Measurements from ENCODE around the gene PUM2. TPM values are rescaled to one million over a fixed set of nuclear protein-coding genes. Genes with fewer than 3 reads are reported as not detected.

PUM2 gene
- total RNA-seq, 2 experiments from 2014 or later, result 78.4 to 112 TPM

GRCh38 chr2:20215183-20216040 is 135.2 kb downstream of the PUM2 start:
- Mint-ChIP-seq H3K4me1 (no peaks in the 10 kb centered on the region), H3K4me3 (no peak overlapping the region), H3K27me3 (peaks cover 7% of the 10 kb centered on the region), H3K36me3 (ENCODE audit: low read depth) (no peaks in the 10 kb centered on the region), H3K9me3 (ENCODE audit: low read depth) (no peaks in the 10 kb centered on the region), H3K27ac (no peak overlapping the region)
- ChIA-PET CTCF (interaction anchor here (0.6 kb wide), 1 partner anchor 147 kb away, joined by 3 read pairs; no protein-coding TSS in a partner anchor), POLR2A (no interaction called here)
- intact Hi-C loops (cut with DNase I, micrococcal nuclease), result no loop called here
- DNase-seq, result no peak
- ATAC-seq, result no peak

GRCh38 chr2:20214566-20215182 is 136.0 kb downstream of the PUM2 start:
- intact Hi-C loops (cut with DNase I, micrococcal nuclease), result no loop called here
- CTCF ChIA-PET, result no interaction called here

GRCh38 chr2:20213651-20214565 is 136.7 kb downstream of the PUM2 start:
- Mint-ChIP-seq H3K36me3 (ENCODE audit: low read depth) (no peaks in the 10 kb centered on the region), H3K27ac (no peak overlapping the region), H3K27me3 (peaks cover 4% of the 10 kb centered on the region), H3K4me1 (no peaks in the 10 kb centered on the region), H3K4me3 (no peak overlapping the region), H3K9me3 (ENCODE audit: low read depth) (no peaks in the 10 kb centered on the region)
- ChIA-PET POLR2A (no interaction called here), CTCF (no interaction called here)
- intact Hi-C loops (cut with DNase I, micrococcal nuclease), result no loop called here
- DNase-seq (no peak), ATAC-seq (no peak)

More at GRCh38 chr2:20214566-20215182, 136.0 kb downstream of the PUM2 start:
- H3K27ac Mint-ChIP-seq, result no peak overlapping the region
- POLR2A ChIA-PET, result no interaction called here
- DNase-seq (no peak), ATAC-seq (no peak)
- H3K36me3 Mint-ChIP-seq (ENCODE audit: low read depth), result no peaks in the 10 kb centered on the region
- H3K27me3 Mint-ChIP-seq, result peaks cover 4% of the 10 kb centered on the region
- no peaks in the 10 kb centered on the region for H3K9me3 Mint-ChIP-seq (ENCODE audit: low read depth)
- H3K4me1 Mint-ChIP-seq, result no peaks in the 10 kb centered on the region
- no peak overlapping the region for H3K4me3 Mint-ChIP-seq

- ChIA-PET POLR2A (no interaction called here), CTCF (no interaction called here)
- Mint-ChIP-seq H3K4me1 (no peaks in the 10 kb centered on the region), H3K27ac (no peak overlapping the region), H3K27me3 (no peaks in the 10 kb centered on the region), H3K9me3 (ENCODE audit: low read depth) (no peaks in the 10 kb centered on the region), H3K36me3 (ENCODE audit: low read depth) (no peaks in the 10 kb centered on the region), H3K4me3 (no peak overlapping the region)
- DNase-seq (no peak), ATAC-seq (no peak)
- intact Hi-C loops (cut with DNase I, micrococcal nuclease), result no loop called here
Observed at GRCh38 chr2:20212871-20213503, 137.7 kb downstream of the PUM2 start.

- no peak for DNase-seq
- H3K4me3 Mint-ChIP-seq, result no peak overlapping the region
Observed at GRCh38 chr2:20212459-20212870, 138.2 kb downstream of the PUM2 start.

GRCh38 chr2:20211860-20212458 is 138.7 kb downstream of the PUM2 start:
- DNase-seq, result no peak
- no peaks in the 10 kb centered on the region for H3K27me3 Mint-ChIP-seq
- no peak overlapping the region for H3K27ac Mint-ChIP-seq
- ChIA-PET CTCF (no interaction called here), POLR2A (no interaction called here)
- no peak for ATAC-seq
- no peak overlapping the region for H3K4me3 Mint-ChIP-seq
- H3K36me3 Mint-ChIP-seq (ENCODE audit: low read depth), result no peaks in the 10 kb centered on the region
- intact Hi-C loops (cut with DNase I, micrococcal nuclease), result no loop called here
- no peaks in the 10 kb centered on the region for H3K9me3 Mint-ChIP-seq (ENCODE audit: low read depth)
- H3K4me1 Mint-ChIP-seq, result no peaks in the 10 kb centered on the region

More at GRCh38 chr2:20212459-20212870, 138.2 kb downstream of the PUM2 start:
- intact Hi-C loops (cut with DNase I, micrococcal nuclease), result no loop called here
- H3K27ac Mint-ChIP-seq, result no peak overlapping the region
- no peak for ATAC-seq
- no peaks in the 10 kb centered on the region for H3K27me3 Mint-ChIP-seq
- POLR2A ChIA-PET, result no interaction called here
- CTCF ChIA-PET, result no interaction called here
- H3K4me1 Mint-ChIP-seq, result no peaks in the 10 kb centered on the region
- H3K36me3 Mint-ChIP-seq (ENCODE audit: low read depth), result no peaks in the 10 kb centered on the region
- no peaks in the 10 kb centered on the region for H3K9me3 Mint-ChIP-seq (ENCODE audit: low read depth)

- Mint-ChIP-seq H3K9me3 (ENCODE audit: low read depth) (no peaks in the 10 kb centered on the region), H3K4me3 (no peak overlapping the region), H3K27me3 (no peaks in the 10 kb centered on the region), H3K4me1 (no peaks in the 10 kb centered on the region), H3K36me3 (ENCODE audit: low read depth) (no peaks in the 10 kb centered on the region), H3K27ac (no peak overlapping the region)
- ATAC-seq (no peak), DNase-seq (no peak)
- intact Hi-C loops (cut with DNase I, micrococcal nuclease), result no loop called here
- POLR2A ChIA-PET, result no interaction called here
- CTCF ChIA-PET, result no interaction called here
Observed at GRCh38 chr2:20211420-20211819, 139.2 kb downstream of the PUM2 start.

GRCh38 chr2:20210462-20210861 is 140.2 kb downstream of the PUM2 start:
- H3K9me3 Mint-ChIP-seq (ENCODE audit: low read depth), result no peaks in the 10 kb centered on the region
- ChIA-PET CTCF (interaction anchor here (0.6 kb wide), 1 partner anchor 77 kb away, joined by 3 read pairs; no protein-coding TSS in a partner anchor), POLR2A (no interaction called here)
- H3K4me3 Mint-ChIP-seq, result no peak overlapping the region
- ATAC-seq (no peak), DNase-seq (no peak)
- no peaks in the 10 kb centered on the region for H3K4me1 Mint-ChIP-seq
- no peaks in the 10 kb centered on the region for H3K27me3 Mint-ChIP-seq
- intact Hi-C loops (cut with DNase I, micrococcal nuclease), result no loop called here
- no peak overlapping the region for H3K27ac Mint-ChIP-seq
- no peaks in the 10 kb centered on the region for H3K36me3 Mint-ChIP-seq (ENCODE audit: low read depth)

GRCh38 chr2:20209373-20210109 is 141.1 kb downstream of the PUM2 start:
- no peaks in the 10 kb centered on the region for H3K4me1 Mint-ChIP-seq
- no peaks in the 10 kb centered on the region for H3K27me3 Mint-ChIP-seq
- DNase-seq, result no peak
- CTCF ChIA-PET, result no interaction called here
- no peaks in the 10 kb centered on the region for H3K9me3 Mint-ChIP-seq (ENCODE audit: low read depth)
- no peaks in the 10 kb centered on the region for H3K36me3 Mint-ChIP-seq (ENCODE audit: low read depth)
- POLR2A ChIA-PET, result no interaction called here
- intact Hi-C loops (cut with DNase I, micrococcal nuclease), result no loop called here
- H3K4me3 Mint-ChIP-seq, result no peak overlapping the region
- no peak for ATAC-seq
- H3K27ac Mint-ChIP-seq, result no peak overlapping the region

- H3K4me3 Mint-ChIP-seq, result no peak overlapping the region
- H3K4me1 Mint-ChIP-seq, result no peaks in the 10 kb centered on the region
- ATAC-seq, result no peak
- no peaks in the 10 kb centered on the region for H3K9me3 Mint-ChIP-seq (ENCODE audit: low read depth)
- no peaks in the 10 kb centered on the region for H3K27me3 Mint-ChIP-seq
- CTCF ChIA-PET, result interaction anchor here (0.6 kb wide), 2 partner anchors 47 to 1466 kb away, joined by 3 read pairs; no protein-coding TSS in a partner anchor
- POLR2A ChIA-PET, result no interaction called here
- no peak overlapping the region for H3K27ac Mint-ChIP-seq
- intact Hi-C loops (cut with DNase I, micrococcal nuclease), result no loop called here
- DNase-seq, result no peak
- no peaks in the 10 kb centered on the region for H3K36me3 Mint-ChIP-seq (ENCODE audit: low read depth)
Observed at GRCh38 chr2:20208476-20208859, 142.2 kb downstream of the PUM2 start.
